GM21723 (cell line): ENCODE results near the gene CLNK.

ENCODE experiments used
- ATAC-seq: cut with Tn5 transposase; IDR thresholded peaks from one replicate; pipeline ENCODE4 v1.9.1; 2021; ENCODE audit warnings: mild to moderate bottlenecking, moderate library complexity; ENCODE audit not compliant: unreplicated experiment

CLNK gene

GRCh38 chr4:10684631-10685030, at the start of gene CLNK:
Gene CLNK (minus strand): TSS chr4:10684768. CDS start chr4:10667869, 16,899 bp downstream.
- peak; percentile 76 for ATAC-seq

- no peak for ATAC-seq
Measured at GRCh38 chr4:10733481-10734062, 49.0 kb upstream of the CLNK start.

DNA sequence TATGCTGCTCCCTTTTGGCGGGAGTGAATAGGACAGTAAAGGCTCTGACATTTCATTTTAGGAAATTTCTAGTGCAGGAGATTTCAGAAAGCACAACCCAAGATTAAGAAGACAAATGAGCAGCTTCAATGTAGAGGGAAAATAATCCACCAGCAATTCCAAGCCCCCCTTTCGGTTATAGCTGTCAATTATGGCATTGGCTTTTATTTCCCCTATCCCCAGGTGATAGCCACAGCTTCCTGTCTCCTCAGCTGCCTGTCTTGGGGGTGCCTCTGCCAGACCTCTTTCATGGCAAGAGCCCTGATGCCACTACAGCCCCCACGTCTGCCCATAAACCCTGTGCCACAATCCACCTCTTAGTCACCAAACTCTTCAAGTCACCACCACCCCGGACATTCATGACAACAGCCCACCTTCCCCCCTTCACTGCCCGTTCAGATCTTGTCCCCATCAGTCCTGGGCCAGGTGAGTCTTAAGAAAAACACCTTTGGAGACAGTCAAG, 48.4 kb upstream of the CLNK start:
- no peak for ATAC-seq

DNA sequence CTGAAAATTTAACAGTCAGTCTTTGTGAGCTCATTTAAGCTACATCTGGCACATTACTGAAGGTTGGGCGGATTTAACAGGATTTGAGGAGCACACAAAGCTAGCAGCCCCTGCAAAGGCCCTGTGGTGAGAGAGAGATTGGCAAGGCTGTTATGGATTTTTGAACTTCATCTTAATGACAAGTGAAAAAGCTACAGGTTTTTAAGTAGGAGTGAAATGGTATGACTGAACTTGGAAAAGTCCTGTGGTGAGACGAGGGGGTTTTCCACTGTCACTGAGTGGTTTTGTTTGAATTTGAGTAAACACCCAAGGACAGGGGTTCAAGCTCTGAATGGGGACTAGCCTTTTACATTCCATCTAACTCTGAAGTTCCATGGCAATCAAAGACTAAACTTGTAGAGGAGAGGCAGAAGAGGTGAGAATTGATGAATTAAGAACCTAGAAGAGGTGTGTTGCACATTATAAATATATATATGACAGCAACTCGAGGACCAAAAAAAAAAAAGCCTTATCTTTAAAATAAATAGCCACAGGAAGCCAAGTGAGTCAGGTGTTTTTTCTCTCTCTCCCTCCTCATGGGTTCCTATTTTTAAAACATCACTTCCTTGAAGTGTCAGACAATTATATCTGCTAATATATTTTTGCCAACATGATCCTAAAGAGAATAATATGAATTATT, 47.8 kb upstream of the CLNK start:
- no peak for ATAC-seq

DNA sequence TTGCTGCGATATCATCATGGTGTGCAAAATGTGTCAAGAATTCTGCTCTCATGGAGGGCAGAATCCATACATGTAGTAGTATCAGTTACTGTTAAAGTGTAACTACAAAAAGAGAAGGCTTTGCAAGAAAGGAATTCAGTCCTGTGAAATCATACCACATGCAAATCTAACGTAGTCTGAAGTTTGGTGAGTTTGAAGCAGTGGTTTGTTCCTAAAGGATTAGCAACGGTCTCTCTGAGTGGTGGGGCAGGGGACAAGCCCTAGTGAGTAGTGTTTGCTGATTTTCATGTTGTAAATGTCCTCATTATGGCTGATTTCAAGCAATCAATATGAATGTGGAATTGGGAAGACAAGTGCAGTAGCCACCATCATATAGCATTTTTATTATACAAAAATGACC, 47.1 kb upstream of the CLNK start:
- ATAC-seq = no peak

- ATAC-seq = no peak
Measured at GRCh38 chr4:10731162-10731561, 46.6 kb upstream of the CLNK start.

DNA sequence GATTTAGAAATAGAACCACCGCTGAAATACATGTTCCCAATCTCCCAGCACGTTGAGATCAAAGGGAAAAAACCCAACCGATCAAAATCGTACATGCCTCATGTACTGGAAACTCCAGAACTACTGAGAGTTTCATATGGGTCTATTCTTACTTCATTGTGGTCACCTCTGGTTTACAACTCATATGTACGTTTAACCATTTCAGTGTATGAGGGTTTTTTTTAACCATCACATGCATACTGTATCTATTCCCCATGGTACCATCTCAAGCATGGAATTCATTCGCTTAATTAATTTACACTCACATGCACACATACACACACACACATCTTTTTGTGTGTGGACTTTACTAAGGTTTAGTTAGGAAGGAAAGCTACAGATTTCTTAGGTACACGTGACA, 46.0 kb upstream of the CLNK start:
- ATAC-seq = peak; percentile 65

DNA sequence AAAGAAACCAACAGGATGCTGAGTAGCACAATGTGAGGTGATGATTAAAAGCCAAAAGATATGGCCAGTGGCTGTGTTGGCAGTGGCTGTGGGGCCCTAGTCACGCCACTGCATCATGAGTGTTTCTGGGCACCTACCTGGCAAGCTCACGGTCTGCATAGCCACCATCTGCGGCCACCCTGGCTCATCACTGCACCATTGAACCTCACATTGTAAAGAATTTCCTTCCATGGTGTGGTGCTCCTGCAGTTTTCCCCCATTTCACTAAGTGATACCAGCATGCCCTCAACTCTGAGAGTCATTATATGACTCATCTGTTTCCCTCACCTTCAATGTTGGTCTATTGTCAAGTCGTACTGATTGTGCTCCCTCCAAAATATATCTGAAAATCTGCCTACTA, 45.5 kb upstream of the CLNK start:
- ATAC-seq = peak; percentile 49

DNA sequence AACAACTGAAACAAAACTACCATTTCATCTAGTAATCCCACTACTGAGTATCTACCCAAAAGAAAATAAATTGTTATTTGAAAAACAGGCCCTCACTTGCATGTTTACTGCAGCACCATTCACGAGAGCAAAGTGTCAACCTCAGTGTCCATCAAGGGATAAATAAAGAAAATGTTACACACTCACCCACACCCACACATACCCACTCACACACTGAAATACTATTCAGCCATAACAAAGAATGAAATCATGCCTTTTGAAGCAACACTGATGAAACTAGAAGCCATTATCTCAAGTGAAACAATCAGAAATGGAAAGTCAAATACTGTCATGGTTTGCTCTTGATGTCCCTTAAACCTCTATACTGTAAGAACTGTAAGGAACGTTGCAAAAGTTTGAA, 44.8 kb upstream of the CLNK start:
- ATAC-seq = no peak

DNA sequence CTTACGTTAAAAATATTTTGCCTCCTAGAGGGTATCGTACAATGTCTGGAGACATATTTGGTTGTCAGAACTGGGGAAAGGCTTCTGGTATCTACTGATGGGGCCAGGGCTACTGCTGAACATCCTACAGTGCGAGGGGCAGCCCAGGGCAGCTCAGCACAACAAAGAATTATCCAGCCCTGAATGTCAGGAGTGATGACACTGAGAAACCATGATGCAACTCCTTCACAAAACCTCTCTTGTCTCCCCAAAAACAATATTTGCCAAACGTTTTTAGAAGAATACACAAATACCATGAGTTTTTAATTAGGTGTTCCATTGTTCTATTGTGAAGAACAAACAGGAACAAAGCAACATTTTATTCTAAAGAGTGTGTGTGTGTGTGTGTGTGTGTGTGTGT, 43.4 kb upstream of the CLNK start:
- ATAC-seq = no peak

DNA sequence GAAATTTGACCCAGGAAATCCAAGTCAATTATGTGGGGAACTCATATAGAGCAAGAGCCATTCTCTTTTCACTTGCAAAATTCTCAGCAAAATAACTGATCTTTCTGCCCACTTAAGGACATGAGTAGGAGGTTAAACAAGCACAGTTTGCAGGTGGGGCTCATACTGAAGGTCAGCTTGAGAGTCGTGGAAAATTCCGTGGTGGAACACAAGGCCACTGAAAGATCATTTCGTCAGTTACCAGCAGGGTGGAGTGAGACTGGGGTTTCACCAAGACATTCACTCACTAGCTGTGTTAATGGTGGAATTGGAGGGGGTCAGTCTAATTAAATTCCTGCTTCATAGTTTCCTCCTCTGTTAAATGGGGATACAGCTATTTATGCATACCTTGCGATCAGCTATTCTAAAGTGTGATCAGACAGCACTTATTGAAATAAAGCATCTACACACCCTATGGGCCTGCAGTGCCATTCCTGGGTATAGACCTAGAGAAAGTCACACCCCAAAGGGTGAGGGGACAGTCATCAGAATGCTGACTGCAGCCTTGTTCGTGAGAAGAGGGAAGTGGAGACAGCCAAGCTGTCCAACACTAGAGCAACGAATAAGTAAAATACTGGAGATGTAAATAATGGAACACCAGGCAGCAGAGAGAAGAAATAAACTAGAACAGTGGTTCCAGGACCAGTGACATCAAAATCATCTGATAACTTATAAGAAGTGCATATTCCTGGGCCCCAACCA, 42.7 kb upstream of the CLNK start:
- no peak for ATAC-seq

GRCh38 chr4:10722957-10723356, 38.4 kb upstream of the CLNK start:
- peak; percentile 84 for ATAC-seq

DNA sequence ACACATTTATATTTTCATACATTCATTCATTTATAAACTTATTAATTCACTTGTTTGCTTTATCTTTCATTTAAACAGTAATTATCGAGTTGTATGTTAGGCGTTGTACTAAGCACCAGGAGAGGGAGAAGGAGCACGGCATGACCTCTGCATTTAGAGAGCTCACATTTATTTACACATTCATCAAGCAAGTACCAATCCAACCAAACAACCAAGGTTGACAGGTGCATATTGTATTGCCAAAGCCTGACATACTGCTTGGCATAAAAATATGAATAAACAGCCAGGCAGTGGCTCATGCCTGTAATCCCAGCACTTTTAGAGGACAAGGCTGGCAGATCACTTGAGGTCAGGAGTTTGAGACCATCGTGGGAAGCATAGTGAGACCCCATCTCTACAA, 37.0 kb upstream of the CLNK start:
- ATAC-seq = no peak

DNA sequence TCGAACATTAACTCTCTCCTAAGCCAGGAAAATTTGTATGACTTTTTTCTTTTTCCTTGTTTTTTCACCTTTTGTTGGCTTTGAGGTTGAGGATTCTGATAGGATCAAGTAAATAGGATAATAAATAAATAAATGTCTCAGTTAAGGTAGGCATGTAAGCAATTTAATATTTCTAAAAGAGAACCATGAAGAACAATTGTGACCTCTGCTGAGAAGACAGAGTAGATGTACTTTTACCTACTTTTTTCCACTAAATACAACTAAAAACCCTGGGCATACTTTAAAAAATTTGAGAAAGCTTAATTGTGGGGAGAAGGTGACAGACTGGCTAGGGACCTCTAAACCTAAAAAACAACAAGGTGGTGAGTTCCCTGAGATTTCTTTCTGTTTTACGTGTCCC, 31.6 kb upstream of the CLNK start:
- ATAC-seq = no peak

GRCh38 chr4:10715696-10716095, 31.1 kb upstream of the CLNK start:
- ATAC-seq = no peak

GRCh38 chr4:10715135-10715534, 30.6 kb upstream of the CLNK start:
- ATAC-seq = no peak

GRCh38 chr4:10713591-10713990, 29.0 kb upstream of the CLNK start:
- ATAC-seq = no peak

DNA sequence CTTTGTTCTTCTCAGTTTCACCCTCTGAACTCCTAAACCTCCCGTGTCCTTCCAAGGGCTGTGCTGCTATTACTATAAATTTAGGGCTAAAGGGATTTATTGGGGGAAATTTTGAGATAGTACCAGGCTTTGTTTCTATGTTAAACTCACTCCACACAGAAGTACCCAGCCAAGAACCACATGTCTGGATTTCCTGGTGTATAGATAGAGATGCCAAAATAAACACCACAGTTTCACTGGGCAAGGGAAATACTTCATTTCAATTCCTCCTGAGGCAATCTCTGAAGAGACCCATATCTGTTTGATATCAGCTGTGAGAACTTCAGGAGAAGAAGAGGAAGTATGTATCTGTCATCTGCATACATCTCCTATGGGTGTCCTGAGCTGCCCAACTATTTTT, 21.7 kb upstream of the CLNK start:
- ATAC-seq = no peak

- ATAC-seq = no peak
Measured at GRCh38 chr4:10704430-10704810, 19.9 kb upstream of the CLNK start.

DNA sequence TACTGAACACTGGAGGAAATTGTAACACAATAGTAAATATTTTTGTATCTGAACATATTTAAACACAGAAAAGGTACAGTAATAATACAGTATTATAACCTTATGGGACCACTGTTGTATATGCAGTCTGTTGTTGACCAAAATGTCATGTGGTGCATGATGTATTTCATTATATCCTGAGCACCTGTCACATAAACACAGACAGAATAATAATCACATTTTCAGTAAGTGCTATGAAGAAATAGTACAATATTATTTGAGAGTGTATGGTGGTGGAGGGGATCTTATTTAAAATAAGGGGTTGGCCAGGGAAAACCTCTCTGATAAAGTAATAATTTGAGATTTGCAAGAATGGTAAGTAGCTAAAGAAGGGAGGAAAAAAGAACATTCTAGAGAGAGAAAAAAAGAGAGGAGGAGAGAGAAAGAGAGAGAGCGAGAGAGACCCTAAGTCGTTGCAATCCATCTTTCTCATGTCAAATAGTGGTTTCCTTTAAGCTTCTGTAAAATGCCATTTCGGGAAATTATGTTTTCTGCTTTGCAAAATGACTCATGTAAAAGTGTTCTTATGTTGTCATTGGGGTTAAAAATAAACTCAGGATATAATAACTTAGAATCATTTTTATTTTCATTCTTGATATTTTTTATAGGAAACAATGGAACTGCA, 19.3 kb upstream of the CLNK start:
- ATAC-seq = no peak

- no peak for ATAC-seq
Measured at GRCh38 chr4:10703156-10703555, 18.6 kb upstream of the CLNK start.
